Neural cell (in vitro differentiated cells): ENCODE data around the gene GNAS.

Experiments used
- CTCF ChIP-seq: fragments of 450-650 bp; IDR thresholded peaks from 2 replicates; pipeline ENCODE4 v1.5.1; 2014; ENCODE audit warnings: antibody characterized with exemption, mild to moderate bottlenecking, moderate library complexity; ENCODE audit not compliant: poor library complexity, severe bottlenecking
- EP300 ChIP-seq: fragments of 450-650 bp; conservative IDR thresholded peaks from 2 replicates; pipeline ENCODE4 v1.6.1; 2014; ENCODE audit warnings: antibody characterized with exemption, mild to moderate bottlenecking, moderate library complexity; ENCODE audit not compliant: poor library complexity, severe bottlenecking
- EZH2 ChIP-seq: fragments of 200-600, 300-800 bp; shearing (Covaris generic), sonication (generic); IDR thresholded peaks from 2 replicates; pipeline ENCODE4 v1.6.1; 2014; ENCODE audit warnings: antibody characterized with exemption, low read length, borderline replicate concordance, mild to moderate bottlenecking; ENCODE audit not compliant: insufficient read depth, poor library complexity, severe bottlenecking
- MXI1 ChIP-seq: fragments of 450-650 bp; conservative IDR thresholded peaks from 2 replicates; pipeline ENCODE4 v1.6.1; 2014; ENCODE audit warnings: antibody characterized with exemption, mild to moderate bottlenecking; ENCODE audit not compliant: poor library complexity, severe bottlenecking
- POLR2AphosphoS5 ChIP-seq: IDR thresholded peaks from 2 replicates; pipeline ENCODE4 v1.6.1; 2012
- RAD21 ChIP-seq: fragments of 450-650 bp; conservative IDR thresholded peaks from 2 replicates; pipeline ENCODE4 v1.6.1; 2014; ENCODE audit warnings: antibody characterized with exemption, mild to moderate bottlenecking, moderate library complexity
- REST ChIP-seq: IDR thresholded peaks from 2 replicates; pipeline ENCODE4 v1.6.1; 2012; ENCODE audit warnings: borderline replicate concordance
- SMC3 ChIP-seq: fragments of 450-650 bp; conservative IDR thresholded peaks from 2 replicates; pipeline ENCODE4 v1.6.1; 2014; ENCODE audit warnings: antibody characterized with exemption, mild to moderate bottlenecking, moderate library complexity; ENCODE audit not compliant: poor library complexity
- TAF1 ChIP-seq: IDR thresholded peaks from 2 replicates; pipeline ENCODE4 v1.6.1; 2012; ENCODE audit warnings: low read depth

GRCh38 chr20:58810879-58811250 is 41.7 kb upstream of the GNAS start:
- TF ChIP-seq CTCF (no peak), SMC3 (no peak), EP300 (no peak), TAF1 (no peak), POLR2AphosphoS5 (no peak), RAD21 (no peak), REST (no peak), EZH2 (no peak), MXI1 (no peak)
